ENCODE data around the gene LRRC56.

Gene LRRC56

GRCh38 chr11:529728-530411, 7.5 kb upstream of the LRRC56 start:
- Mint-ChIP-seq H3K4me1 (peaks cover 12% of the 10 kb centered on the region), H3K27me3 (no peaks in the 10 kb centered on the region), H3K27ac (no peak overlapping the region), H3K4me3 (no peak overlapping the region), H3K9me3 (no peaks in the 10 kb centered on the region)
- no peak for ATAC-seq
- no peak for DNase-seq

- peak overlapping the region in 1 of 2 donors; percentile 42 for H3K27ac Mint-ChIP-seq
- DNase-seq (no peak), ATAC-seq (no peak)
- no peaks in the 10 kb centered on the region for H3K9me3 Mint-ChIP-seq
- H3K4me3 Mint-ChIP-seq = no peak overlapping the region
- no peaks in the 10 kb centered on the region for H3K27me3 Mint-ChIP-seq
- peaks cover 15% of the 10 kb centered on the region for H3K4me1 Mint-ChIP-seq
These were observed 6.1 kb upstream of the LRRC56 start for GRCh38 chr11:530960-531831.

- H3K27ac Mint-ChIP-seq = no peak overlapping the region
- peak overlapping the region in 1 of 2 donors; percentile 13 for H3K4me3 Mint-ChIP-seq
- no peaks in the 10 kb centered on the region for H3K27me3 Mint-ChIP-seq
These were observed 5.3 kb upstream of the LRRC56 start for GRCh38 chr11:531919-532526.

GRCh38 chr11:532527-532985, 4.8 kb upstream of the LRRC56 start:
- DNase-seq = no peak

More at GRCh38 chr11:531919-532526, 5.3 kb upstream of the LRRC56 start:
- peaks cover 20% of the 10 kb centered on the region for H3K4me1 Mint-ChIP-seq
- DNase-seq (no peak), ATAC-seq (no peak)
- no peaks in the 10 kb centered on the region for H3K9me3 Mint-ChIP-seq

GRCh38 chr11:532986-533585, 4.2 kb upstream of the LRRC56 start:
- no peaks in the 10 kb centered on the region for H3K27me3 Mint-ChIP-seq
- ATAC-seq (no peak), DNase-seq (no peak)
- no peak overlapping the region for H3K4me3 Mint-ChIP-seq
- no peaks in the 10 kb centered on the region for H3K9me3 Mint-ChIP-seq
- H3K4me1 Mint-ChIP-seq = peaks cover 30% of the 10 kb centered on the region
- no peak overlapping the region for H3K27ac Mint-ChIP-seq

More at GRCh38 chr11:532527-532985, 4.8 kb upstream of the LRRC56 start:
- ATAC-seq = no peak
- Mint-ChIP-seq H3K27ac (no peak overlapping the region), H3K9me3 (no peaks in the 10 kb centered on the region), H3K4me1 (peaks cover 25% of the 10 kb centered on the region), H3K27me3 (no peaks in the 10 kb centered on the region), H3K4me3 (no peak overlapping the region)

GRCh38 chr11:533586-534395, 3.5 kb upstream of the LRRC56 start:
- H3K9me3 Mint-ChIP-seq = no peaks in the 10 kb centered on the region
- H3K27ac Mint-ChIP-seq = no peak overlapping the region
- no peak for DNase-seq
- no peaks in the 10 kb centered on the region for H3K27me3 Mint-ChIP-seq
- H3K4me1 Mint-ChIP-seq = peaks cover 31% of the 10 kb centered on the region
- ATAC-seq = no peak
- H3K4me3 Mint-ChIP-seq = peak overlapping the region; percentile 66 to 76

- Mint-ChIP-seq H3K27me3 (no peaks in the 10 kb centered on the region), H3K4me3 (peak overlapping the region; percentile 66 to 76), H3K27ac (no peak overlapping the region), H3K9me3 (no peaks in the 10 kb centered on the region), H3K4me1 (peaks cover 31% of the 10 kb centered on the region)
- DNase-seq (peak in 1 of 2 donors; percentile 49), ATAC-seq (peak; percentile 2)
These were observed 2.7 kb upstream of the LRRC56 start for GRCh38 chr11:534396-535209.

GRCh38 chr11:535210-535518, 2.2 kb upstream of the LRRC56 start:
- H3K27ac Mint-ChIP-seq = no peak overlapping the region
- no peak overlapping the region for H3K4me3 Mint-ChIP-seq
- ATAC-seq (peak; percentile 35), DNase-seq (no peak)
- no peaks in the 10 kb centered on the region for H3K9me3 Mint-ChIP-seq
- H3K4me1 Mint-ChIP-seq = peaks cover 31% of the 10 kb centered on the region
- H3K27me3 Mint-ChIP-seq = no peaks in the 10 kb centered on the region

- DNase-seq (peak; percentile 97 to 98), ATAC-seq (peak; percentile 87)
- peak within 1 kb of the TSS; percentile 96 to 97 for H3K27ac Mint-ChIP-seq
- peaks cover 31% of the 10 kb centered on the region for H3K4me1 Mint-ChIP-seq
- no peaks in the 10 kb centered on the region for H3K9me3 Mint-ChIP-seq
- H3K27me3 Mint-ChIP-seq = no peaks in the 10 kb centered on the region
- H3K4me3 Mint-ChIP-seq = peak within 1 kb of the TSS; percentile 92 to 96
These were observed 1.5 kb upstream of the LRRC56 start, which contains the start of gene HRAS for GRCh38 chr11:535519-536454. HRAS (minus strand) TSS chr11:535576.

GRCh38 chr11:537622-538430, 499 bp downstream of the LRRC56 start:
- Mint-ChIP-seq H3K27me3 (no peaks in the 10 kb centered on the region), H3K4me3 (peak overlapping the region; percentile 92 to 96), H3K9me3 (no peaks in the 10 kb centered on the region), H3K4me1 (peaks cover 31% of the 10 kb centered on the region), H3K27ac (peak overlapping the region; percentile 52 to 67)
- DNase-seq (no peak), ATAC-seq (no peak)

GRCh38 chr11:538431-539051, 1.2 kb downstream of the LRRC56 start:
- no peaks in the 10 kb centered on the region for H3K9me3 Mint-ChIP-seq
- DNase-seq (no peak), ATAC-seq (no peak)
- no peak overlapping the region for H3K4me3 Mint-ChIP-seq
- H3K27me3 Mint-ChIP-seq = no peaks in the 10 kb centered on the region
- peaks cover 28% of the 10 kb centered on the region for H3K4me1 Mint-ChIP-seq
- peak overlapping the region in 1 of 2 donors; percentile 84 for H3K27ac Mint-ChIP-seq

GRCh38 chr11:539971-540481, 2.7 kb downstream of the LRRC56 start:
- DNase-seq (no peak), ATAC-seq (no peak)
- no peaks in the 10 kb centered on the region for H3K27me3 Mint-ChIP-seq
- peaks cover 19% of the 10 kb centered on the region for H3K4me1 Mint-ChIP-seq
- H3K27ac Mint-ChIP-seq = no peak overlapping the region
- H3K4me3 Mint-ChIP-seq = no peak overlapping the region
- no peaks in the 10 kb centered on the region for H3K9me3 Mint-ChIP-seq

All from stimulated activated naive CD8-positive, alpha-beta T cell treated with anti-CD3 and anti-CD28 coated beads, Interleukin-15, amount 100 ng/mL, for 72 hours (primary cell).